AG09319 (cell line): ENCODE data around the gene GRB14.
A peak's percentile ranks its signal among the peaks of the same experiment; 100 is the strongest.
"Not testable (repeated sequence)": the region's sequence is repeated elsewhere in the genome, so short reads cannot be mapped to it uniquely, and the experiment has no call there.

Experiments
- DNase-seq: peaks from one replicate; pipeline ENCODE4 v3.0.0-alpha.2; 2010; ENCODE audit warnings: low read depth; ENCODE audit errors: extremely low read depth
- CTCF ChIP-seq: IDR thresholded peaks from 2 replicates; pipeline ENCODE4 v1.5.1; 2011; ENCODE audit warnings: low read depth, mild to moderate bottlenecking, inconsistent platforms, low read length, moderate library complexity

Gene GRB14

GRCh38 chr2:164560181-164560792, 61.0 kb downstream of the GRB14 start:
- DNase-seq: peak; percentile 4
- TF ChIP-seq CTCF: peak; percentile 73

GRCh38 chr2:164558450-164558849, 62.8 kb downstream of the GRB14 start:
- DNase-seq: no peak
- TF ChIP-seq CTCF: no peak

DNA sequence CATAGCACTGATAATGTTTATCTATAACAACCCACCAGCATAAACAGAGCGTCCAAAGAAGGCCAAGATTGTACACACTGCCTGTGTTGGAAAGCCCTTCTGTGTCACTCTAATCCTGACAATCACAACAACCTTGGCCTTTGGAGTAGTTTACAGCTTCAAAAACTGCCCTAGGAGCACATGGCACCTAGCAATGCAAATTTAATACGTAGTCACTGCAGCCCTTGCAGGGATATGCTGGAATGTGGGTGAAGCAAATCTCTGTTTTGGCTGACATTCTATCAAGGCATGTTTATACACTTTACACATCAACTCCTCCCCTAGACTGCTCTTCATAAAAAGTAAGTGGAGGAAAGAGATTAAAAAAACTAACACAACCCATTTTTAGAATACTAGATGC, 66.8 kb downstream of the GRB14 start:
- TF ChIP-seq CTCF: no peak
- no peak for DNase-seq

GRCh38 chr2:164551519-164551918, 69.8 kb downstream of the GRB14 start:
- DNase-seq: no peak

DNA sequence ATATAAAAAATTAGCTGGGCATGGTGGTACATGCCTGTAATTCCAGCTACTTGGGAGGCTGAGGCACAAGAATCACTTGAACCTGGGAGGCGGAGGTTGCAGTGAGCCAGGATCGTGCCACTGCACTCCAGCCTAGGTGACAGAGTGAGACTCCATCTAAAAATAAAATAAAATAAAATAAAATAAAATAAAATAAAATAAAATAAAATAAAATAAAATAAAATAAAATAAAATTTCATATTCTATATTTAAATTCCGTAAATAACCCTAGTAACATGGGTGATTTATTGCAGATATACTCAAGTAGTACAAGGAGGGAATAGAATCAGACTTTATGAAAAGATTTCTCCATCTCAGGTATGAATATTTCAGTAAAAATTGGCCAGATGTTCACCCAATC, 71.6 kb downstream of the GRB14 start:
- DNase-seq: not testable (repeated sequence)

More at GRCh38 chr2:164551519-164551918, 69.8 kb downstream of the GRB14 start:
- TF ChIP-seq CTCF: no peak

DNA sequence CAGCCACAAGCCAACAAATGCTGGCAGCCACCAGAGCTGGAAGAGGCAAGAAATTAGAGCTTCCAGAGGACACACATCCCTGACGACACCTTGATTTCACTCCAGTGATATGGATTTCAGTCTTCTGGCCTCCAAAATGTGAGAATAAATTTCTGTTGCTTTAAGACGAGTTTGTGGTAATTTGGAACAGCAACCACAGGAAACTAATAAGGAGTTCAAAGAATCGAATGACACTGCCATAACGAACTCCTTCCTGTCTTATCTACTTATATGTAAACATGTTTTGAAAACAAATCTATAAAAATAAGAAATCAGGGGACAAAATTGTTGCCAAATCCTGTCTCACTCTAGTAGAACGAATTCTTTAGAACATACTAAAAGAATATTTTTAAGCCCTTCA, 75.8 kb downstream of the GRB14 start:
- no peak for TF ChIP-seq CTCF

DNA sequence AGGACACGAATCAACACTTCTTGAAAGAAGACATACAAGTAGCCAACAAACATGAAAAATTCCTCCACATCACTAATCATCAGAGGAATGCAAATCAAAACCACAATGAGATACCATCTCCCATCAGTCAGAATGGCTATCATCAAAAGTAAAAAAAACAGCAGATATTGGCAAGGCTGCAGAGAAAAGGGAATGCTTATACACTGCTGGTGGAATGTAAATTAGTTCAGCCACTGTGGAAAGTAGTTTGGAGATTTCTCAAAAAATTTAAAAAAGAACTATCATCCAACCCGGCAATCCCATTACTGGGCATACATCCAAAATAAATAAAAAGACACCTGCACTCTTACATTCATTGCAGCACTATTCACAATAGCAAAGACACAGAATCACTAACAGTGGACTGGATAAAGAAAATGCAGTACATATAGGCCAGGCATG, 78.7 kb downstream of the GRB14 start:
- peak; percentile 10 for DNase-seq
- no peak for TF ChIP-seq CTCF

More for the DNA sequence above, 75.8 kb downstream of the GRB14 start:
- no peak for DNase-seq

GRCh38 chr2:164538240-164538866, 82.9 kb downstream of the GRB14 start:
- peak; percentile 75 for TF ChIP-seq CTCF
- no peak for DNase-seq
